IMR-90 (cell line): ENCODE results near the gene TBC1D9. TPM values are rescaled to one million over a fixed set of nuclear protein-coding genes. Genes with fewer than 3 reads are reported as not detected.

ENCODE experiments used
- ATAC-seq: fragments of 200-7000 bp; cut with Tn5 transposase; 2 replicates; pipeline ENCODE4 v1.9.1; 2020; ENCODE audit warnings: low read depth, mild to moderate bottlenecking, moderate library complexity
- BruUV-seq: library from RNA; stranded (reverse); fragments of 400-500 nt; replicated peaks from 2 replicates; lab custom pipeline; 2021; lab: Mats Ljungman, UMichigan
- CTCF ChIA-PET: fragments of 300-600 bp; formaldehyde crosslinking; extraction: SDS; loops from one replicate; lab custom pipeline; 2021; ENCODE audit warnings: antibody characterized with exemption; lab: Yijun Ruan, JAX
- POLR2A ChIA-PET: fragments of 300-600 bp; sonication (Branson Sonifier 250); formaldehyde crosslinking; loops from one replicate; lab custom pipeline; 2022; ENCODE audit warnings: antibody characterized with exemption; ENCODE audit not compliant: unreplicated experiment; lab: Charles Lee
- DNase-seq: peaks from one replicate; pipeline ENCODE4 v3.0.0; 2013
- H2AFZ ChIP-seq: replicated peaks from 2 replicates; pipeline ENCODE3; 2013; ENCODE audit warnings: low read length, mild to moderate bottlenecking; ENCODE audit not compliant: poor library complexity
- H2AK5ac ChIP-seq: 2 replicates; pipeline ENCODE4 v1.6.1; 2013; ENCODE audit warnings: low read depth, low read length, inconsistent platforms
- H2AK9ac ChIP-seq: replicated peaks from 2 replicates; pipeline ENCODE3; 2013; ENCODE audit warnings: mild to moderate bottlenecking, low read depth, low read length, moderate library complexity; ENCODE audit not compliant: poor library complexity
- H2BK120ac ChIP-seq: 2 replicates; pipeline ENCODE4 v1.6.1; 2013; ENCODE audit warnings: low read depth, low read length, inconsistent platforms
- H2BK15ac ChIP-seq: 3 replicates; pipeline ENCODE4 v1.6.1; 2013; ENCODE audit warnings: low read depth, low read length, inconsistent platforms
- H2BK20ac ChIP-seq: 2 replicates; pipeline ENCODE4 v1.6.1; 2013; ENCODE audit warnings: low read depth, mild to moderate bottlenecking, inconsistent platforms, low read length, moderate library complexity
- H2BK5ac ChIP-seq: 2 replicates; pipeline ENCODE4 v1.6.1; 2013; ENCODE audit warnings: mild to moderate bottlenecking, low read depth, low read length, inconsistent platforms; ENCODE audit not compliant: poor library complexity, severe bottlenecking
- H3K14ac ChIP-seq: replicated peaks from 2 replicates; pipeline ENCODE4 v1.6.1; 2013; ENCODE audit warnings: low read depth, low read length, inconsistent platforms
- H3K18ac ChIP-seq: 2 replicates; pipeline ENCODE4 v1.6.1; 2013; ENCODE audit warnings: low read depth, low read length, control low read depth
- H3K23ac ChIP-seq: 2 replicates; pipeline ENCODE4 v1.6.1; 2013; ENCODE audit warnings: low read depth, low read length, inconsistent platforms
- H3K27ac ChIP-seq: 2 replicates; pipeline ENCODE4 v1.5.1; 2013; ENCODE audit warnings: mild to moderate bottlenecking, control low read depth, low read length; ENCODE audit not compliant: insufficient read depth
- H3K27me3 ChIP-seq: 2 replicates; pipeline ENCODE4 v1.6.1; 2013; ENCODE audit warnings: low read length; ENCODE audit not compliant: control insufficient read depth, insufficient read depth
- H3K36me3 ChIP-seq: 2 replicates; pipeline ENCODE4 v1.6.1; 2013; ENCODE audit warnings: low read length, mixed read lengths; ENCODE audit not compliant: control insufficient read depth, insufficient read depth
- H3K4ac ChIP-seq: 2 replicates; pipeline ENCODE4 v1.6.1; 2013; ENCODE audit warnings: low read depth, low read length, inconsistent platforms
- H3K4me1 ChIP-seq: 2 replicates; pipeline ENCODE4 v1.6.1; 2013; ENCODE audit warnings: low read length, mixed read lengths; ENCODE audit not compliant: control insufficient read depth, insufficient read depth
- H3K4me2 ChIP-seq: 2 replicates; pipeline ENCODE4 v1.6.1; 2013; ENCODE audit warnings: low read depth, mild to moderate bottlenecking, control low read depth, low read length, moderate library complexity
- H3K4me3 ChIP-seq: 2 replicates; pipeline ENCODE4 v1.5.1; 2013; ENCODE audit warnings: low read depth, mild to moderate bottlenecking, control low read depth, low read length, moderate library complexity; ENCODE audit not compliant: insufficient read depth
- H3K56ac ChIP-seq: 2 replicates; pipeline ENCODE4 v1.6.1; 2013; ENCODE audit warnings: low read length, inconsistent platforms; ENCODE audit not compliant: insufficient read depth; ENCODE audit errors: extremely low read depth
- H3K79me1 ChIP-seq, 2 experiments: 2 replicates each; pipeline ENCODE4 v1.6.1; 2013; ENCODE audit warnings: low read length in 2 of 2, inconsistent platforms in 1 of 2, low read depth in 1 of 2
- H3K9ac ChIP-seq: 2 replicates; pipeline ENCODE4 v1.6.1; 2013; ENCODE audit warnings: low read depth, low read length, control low read depth
- H3K9me1 ChIP-seq: 2 replicates; pipeline ENCODE4 v1.6.1; 2013; ENCODE audit warnings: low read length, inconsistent platforms; ENCODE audit not compliant: insufficient read depth
- H3K9me3 ChIP-seq: 2 replicates; pipeline ENCODE4 v1.6.1; 2013; ENCODE audit warnings: low read length; ENCODE audit not compliant: control insufficient read depth, insufficient read depth
- H4K20me1 ChIP-seq: 2 replicates; pipeline ENCODE4 v1.6.1; 2013; ENCODE audit warnings: low read length, inconsistent platforms; ENCODE audit not compliant: insufficient read depth
- H4K5ac ChIP-seq: 2 replicates; pipeline ENCODE4 v1.6.1; 2013; ENCODE audit warnings: mild to moderate bottlenecking, low read depth, low read length, control low read depth
- H4K8ac ChIP-seq, 2 experiments: 2 replicates each; pipeline ENCODE4 v1.6.1; 2013; ENCODE audit warnings: low read depth in 2 of 2, low read length in 2 of 2, control low read depth in 1 of 2, inconsistent platforms in 1 of 2
- H4K91ac ChIP-seq: 2 replicates; pipeline ENCODE4 v1.6.1; 2013; ENCODE audit warnings: low read depth, low read length, inconsistent platforms; ENCODE audit not compliant: insufficient read depth
- CEBPB ChIP-seq: IDR thresholded peaks from 2 replicates; pipeline ENCODE4 v1.6.1; 2012; ENCODE audit warnings: low read depth, low read length, improper control_type of control experiment
- CHD1 ChIP-seq: IDR thresholded peaks from 2 replicates; pipeline ENCODE4 v1.6.1; 2012; ENCODE audit warnings: low read depth, low read length, improper control_type of control experiment
- ELK1 ChIP-seq: fragments of 150-350 bp; IDR thresholded peaks from 2 replicates; pipeline ENCODE4 v1.6.1; 2016; ENCODE audit warnings: low read depth, mild to moderate bottlenecking, low read length, moderate library complexity, borderline replicate concordance
- FOS ChIP-seq: fragments of 150-350 bp; IDR thresholded peaks from 2 replicates; pipeline ENCODE4 v1.6.1; 2016; ENCODE audit warnings: low read depth, low read length
- MAFK ChIP-seq: IDR thresholded peaks from 2 replicates; pipeline ENCODE4 v1.6.1; 2012; ENCODE audit warnings: low read depth, low read length, improper control_type of control experiment
- MAZ ChIP-seq: IDR thresholded peaks from 2 replicates; pipeline ENCODE4 v1.6.1; 2012; ENCODE audit warnings: low read depth, mild to moderate bottlenecking, low read length, improper control_type of control experiment, moderate library complexity, borderline replicate concordance
- MXI1 ChIP-seq: IDR thresholded peaks from 2 replicates; pipeline ENCODE4 v1.6.1; 2012; ENCODE audit warnings: low read depth, mild to moderate bottlenecking, low read length, moderate library complexity, borderline replicate concordance
- NFE2L2 ChIP-seq: fragments of 150-350 bp; IDR thresholded peaks from 2 replicates; pipeline ENCODE4 v1.6.1; 2016; ENCODE audit warnings: low read depth, mild to moderate bottlenecking, low read length
- POLR2A ChIP-seq: IDR thresholded peaks from 2 replicates; pipeline ENCODE4 v1.6.1; 2012; ENCODE audit warnings: mild to moderate bottlenecking, low read depth, low read length
- RAD21 ChIP-seq: IDR thresholded peaks from 2 replicates; pipeline ENCODE4 v1.6.1; 2012; ENCODE audit warnings: low read length, improper control_type of control experiment
- RCOR1 ChIP-seq: IDR thresholded peaks from 2 replicates; pipeline ENCODE4 v1.6.1; 2012; ENCODE audit warnings: mild to moderate bottlenecking, low read length, improper control_type of control experiment; ENCODE audit not compliant: insufficient replicate concordance
- RFX5 ChIP-seq: IDR thresholded peaks from 2 replicates; pipeline ENCODE4 v1.8.0; 2012; ENCODE audit warnings: low read depth, mild to moderate bottlenecking, low read length, moderate library complexity
- SMC3 ChIP-seq: fragments of 150-350 bp; IDR thresholded peaks from 2 replicates; pipeline ENCODE4 v1.6.1; 2016; ENCODE audit warnings: low read depth, mild to moderate bottlenecking, antibody characterized with exemption, low read length, moderate library complexity
- USF2 ChIP-seq: fragments of 150-350 bp; IDR thresholded peaks from 2 replicates; pipeline ENCODE4 v1.6.1; 2017; ENCODE audit warnings: mild to moderate bottlenecking, antibody characterized with exemption, low read length, low read depth
- WGBS, 2 experiments: methylation state at CpG; one replicate each; pipeline versions ENCODE4 v1.1.5 to v1.1.7; 2013; ENCODE audit warnings: missing lambda C conversion rate in 2 of 2; ENCODE audit not compliant: insufficient read length in 1 of 2; ENCODE audit errors: extremely low coverage in 2 of 2; 5-methylcytosine and 5-hydroxymethylcytosine counted together
- dilution Hi-C: fragments of 300-500 bp; cut with HindIII; formaldehyde crosslinking; loops from one replicate; pipeline ENCODE4 v1.14.3; 2018; ENCODE audit warnings: low sequenced_read_pairs; ENCODE audit not compliant: unreplicated experiment
- in situ Hi-C: fragments of 300-500 bp; cut with MboI; formaldehyde crosslinking; loops from 3 replicates; pipeline ENCODE4 v1.14.3; 2019; ENCODE audit warnings: low sequenced_read_pairs, inconsistent platforms, mixed read lengths
- intact Hi-C: fragments of 100-400 bp; cut with micrococcal nuclease; formaldehyde crosslinking; loops from 2 replicates; pipeline ENCODE4 v1.10.0; 2022
- polyA plus RNA-seq, 3 experiments: library from polyadenylated mRNA; depleted of rRNA; stranded (reverse); fragments of >200 nt; gene quantifications; 2 replicates each; pipeline ENCODE4 v1.2.3, GENCODE V29; 2012; ENCODE audit warnings: low replicate concordance in 1 of 3
- total RNA-seq: library from RNA; depleted of rRNA; stranded (reverse); fragments of >200 nt; gene quantifications from 2 replicates; pipeline ENCODE4 v1.2.3, GENCODE V29; 2012

Gene TBC1D9
- total and polyA plus RNA-seq, 2 of the 4 experiments (the other 2 are of a cell fraction): 11.7 to 15.2 TPM

- Histone ChIP-seq H2BK120ac (no peak overlapping the region), H3K27ac (no peak overlapping the region), H3K79me1 (no peaks in the 10 kb centered on the region), H3K27me3 (no peaks in the 10 kb centered on the region), H2BK20ac (no peak overlapping the region), H3K9me3 (no peaks in the 10 kb centered on the region), H2AFZ (no peak overlapping the region), H2AK5ac (no peak overlapping the region), H3K23ac (no peak overlapping the region), H4K5ac (no peak overlapping the region), H3K9ac (no peak overlapping the region), H4K91ac (no peak overlapping the region), H3K36me3 (peaks cover 6% of the 10 kb centered on the region; the same call in 1 of the 2 replicates), H3K4me1 (peaks cover 9% of the 10 kb centered on the region), H3K9me1 (peaks cover 11% of the 10 kb centered on the region; the same call in 1 of the 2 replicates), H3K18ac (no peak overlapping the region), H3K4me3 (no peak overlapping the region), H3K4ac (no peak overlapping the region), H4K20me1 (no peaks in the 10 kb centered on the region), H2BK5ac (no peak overlapping the region), H2AK9ac (no peak overlapping the region), H4K8ac (no peak overlapping the region), H3K14ac (no peak overlapping the region), H3K56ac (no peak overlapping the region), H2BK15ac (no peak overlapping the region), H3K4me2 (no peak overlapping the region)
- intact Hi-C loops: loop anchor here (5.0 kb wide), 1 partner anchor 113 kb away; the partner anchor contains the start of gene TBC1D9
- TF ChIP-seq MAFK (no peak), SMC3 (no peak), CEBPB (no peak), CHD1 (no peak), FOS (no peak), ELK1 (no peak), RCOR1 (no peak), RFX5 (no peak), USF2 (no peak), MXI1 (no peak), POLR2A (no peak), RAD21 (no peak), MAZ (no peak), NFE2L2 (no peak)
- CTCF ChIA-PET: no interaction called here
- BruUV-seq: no TSS peak
- DNase-seq: no peak
- dilution Hi-C loops: no loop called here
- in situ Hi-C loops: no loop called here
- 93% methylated on average over 16 of the region's 25 CpGs; no CpG with 5 or more reads in 1 of the 2 experiments for WGBS, 2 experiments
- POLR2A ChIA-PET: no interaction called here
- ATAC-seq: no peak
These were observed 111.6 kb downstream of the TBC1D9 start for GRCh38 chr4:140644470-140645185.
